Activated CD4-positive, alpha-beta memory T cell treated with anti-CD3 and anti-CD28 coated beads, Interleukin-2, amount 10 ng/mL, durations not matched to agents 7 days and 5 days (primary cell): ENCODE measurements around the gene PRICKLE3. TPM values are rescaled to one million over a fixed set of nuclear protein-coding genes. Genes with fewer than 3 reads are reported as not detected.
"Not testable (repeated sequence)": the region's sequence is repeated elsewhere in the genome, so short reads cannot be mapped to it uniquely, and the experiment has no call there.

Source experiments
- CTCF ChIA-PET: fragments of 350-600 bp; sonication (Branson Sonifier 250); formaldehyde crosslinking; loops from one replicate; lab custom pipeline; 2021; ENCODE audit warnings: antibody characterized with exemption, inconsistent platforms; lab: Charles Lee
- POLR2A ChIA-PET: fragments of 350-600 bp; sonication (Branson Sonifier 250); formaldehyde crosslinking; loops from one replicate; lab custom pipeline; 2021; ENCODE audit warnings: antibody characterized with exemption; lab: Charles Lee
- DNase-seq: peaks from one replicate; pipeline ENCODE4 v3.0.0-alpha.2; 2020
- H3K27ac Mint-ChIP-seq: one replicate; pipeline ENCODE4 v1.8.0; 2021; ENCODE audit warnings: mild to moderate bottlenecking, mixed read lengths
- H3K27me3 Mint-ChIP-seq: one replicate; pipeline ENCODE4 v1.8.0; 2021; ENCODE audit warnings: mixed read lengths
- H3K36me3 Mint-ChIP-seq: one replicate; pipeline ENCODE4 v1.8.0; 2021; ENCODE audit warnings: low read depth, mixed read lengths
- H3K4me1 Mint-ChIP-seq: one replicate; pipeline ENCODE4 v1.8.0; 2021; ENCODE audit warnings: mixed read lengths
- H3K4me3 Mint-ChIP-seq: one replicate; pipeline ENCODE4 v1.8.0; 2021; ENCODE audit warnings: mild to moderate bottlenecking, mixed read lengths
- H3K9me3 Mint-ChIP-seq: one replicate; pipeline ENCODE4 v1.8.0; 2021; ENCODE audit warnings: mixed read lengths
- total RNA-seq, 2 experiments: library from RNA; stranded (reverse); gene quantifications; one replicate each; pipeline ENCODE4 v1.2.3, GENCODE V29; 2021

PRICKLE3 gene
- total RNA-seq, 2 experiments from 2014 or later = 19.0 to 20.3 TPM

DNA sequence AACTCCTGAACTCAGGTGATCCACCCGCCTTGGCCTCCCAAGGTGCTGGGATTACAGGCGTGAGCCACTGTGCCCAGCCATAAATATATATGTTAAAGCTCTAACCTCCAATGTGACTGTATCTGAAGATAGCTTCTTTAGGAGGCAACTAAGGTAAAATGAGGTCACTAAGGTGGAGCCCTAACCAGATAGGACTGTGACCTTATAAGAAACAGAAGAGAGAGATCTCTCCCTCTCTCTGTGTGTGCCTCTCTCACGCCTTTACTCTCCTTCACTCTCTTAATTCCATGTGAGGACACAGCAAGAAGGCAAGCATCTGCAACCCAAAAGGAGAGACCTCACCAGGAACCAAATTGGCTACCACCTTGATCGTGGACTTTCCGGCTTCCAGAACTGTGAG is 24.5 kb downstream of the PRICKLE3 start:
- CTCF ChIA-PET = interaction anchor here (1.3 kb wide), 1 partner anchor 31 kb away, joined by 6 read pairs; no protein-coding TSS in a partner anchor
- no peak overlapping the region for H3K4me3 Mint-ChIP-seq
- no peak overlapping the region for H3K27ac Mint-ChIP-seq
- no peak for DNase-seq
- H3K27me3 Mint-ChIP-seq = no peaks in the 10 kb centered on the region
- no peaks in the 10 kb centered on the region for H3K9me3 Mint-ChIP-seq
- no peaks in the 10 kb centered on the region for H3K36me3 Mint-ChIP-seq
- POLR2A ChIA-PET = no interaction called here
- H3K4me1 Mint-ChIP-seq = peaks cover 27% of the 10 kb centered on the region

GRCh38 chrX:49160908-49161307 is 25.3 kb downstream of the PRICKLE3 start:
- no peaks in the 10 kb centered on the region for H3K27me3 Mint-ChIP-seq
- ChIA-PET POLR2A (no interaction called here), CTCF (interaction anchor here (1.3 kb wide), 1 partner anchor 32 kb away, joined by 6 read pairs; no protein-coding TSS in a partner anchor)
- H3K27ac Mint-ChIP-seq = no peak overlapping the region
- H3K4me3 Mint-ChIP-seq = no peak overlapping the region
- DNase-seq = no peak
- H3K9me3 Mint-ChIP-seq = no peaks in the 10 kb centered on the region
- H3K4me1 Mint-ChIP-seq = peaks cover 28% of the 10 kb centered on the region
- no peaks in the 10 kb centered on the region for H3K36me3 Mint-ChIP-seq

- DNase-seq = no peak
- H3K27ac Mint-ChIP-seq = no peak overlapping the region
- peaks cover 21% of the 10 kb centered on the region for H3K4me1 Mint-ChIP-seq
- no peaks in the 10 kb centered on the region for H3K27me3 Mint-ChIP-seq
- ChIA-PET POLR2A (no interaction called here), CTCF (interaction anchor here (0.8 kb wide), 1 partner anchor 15 kb away, joined by 3 read pairs; no protein-coding TSS in a partner anchor)
- H3K36me3 Mint-ChIP-seq = no peaks in the 10 kb centered on the region
- H3K9me3 Mint-ChIP-seq = no peaks in the 10 kb centered on the region
- H3K4me3 Mint-ChIP-seq = no peak overlapping the region
These were observed 29.0 kb downstream of the PRICKLE3 start for GRCh38 chrX:49157194-49157593.

DNA sequence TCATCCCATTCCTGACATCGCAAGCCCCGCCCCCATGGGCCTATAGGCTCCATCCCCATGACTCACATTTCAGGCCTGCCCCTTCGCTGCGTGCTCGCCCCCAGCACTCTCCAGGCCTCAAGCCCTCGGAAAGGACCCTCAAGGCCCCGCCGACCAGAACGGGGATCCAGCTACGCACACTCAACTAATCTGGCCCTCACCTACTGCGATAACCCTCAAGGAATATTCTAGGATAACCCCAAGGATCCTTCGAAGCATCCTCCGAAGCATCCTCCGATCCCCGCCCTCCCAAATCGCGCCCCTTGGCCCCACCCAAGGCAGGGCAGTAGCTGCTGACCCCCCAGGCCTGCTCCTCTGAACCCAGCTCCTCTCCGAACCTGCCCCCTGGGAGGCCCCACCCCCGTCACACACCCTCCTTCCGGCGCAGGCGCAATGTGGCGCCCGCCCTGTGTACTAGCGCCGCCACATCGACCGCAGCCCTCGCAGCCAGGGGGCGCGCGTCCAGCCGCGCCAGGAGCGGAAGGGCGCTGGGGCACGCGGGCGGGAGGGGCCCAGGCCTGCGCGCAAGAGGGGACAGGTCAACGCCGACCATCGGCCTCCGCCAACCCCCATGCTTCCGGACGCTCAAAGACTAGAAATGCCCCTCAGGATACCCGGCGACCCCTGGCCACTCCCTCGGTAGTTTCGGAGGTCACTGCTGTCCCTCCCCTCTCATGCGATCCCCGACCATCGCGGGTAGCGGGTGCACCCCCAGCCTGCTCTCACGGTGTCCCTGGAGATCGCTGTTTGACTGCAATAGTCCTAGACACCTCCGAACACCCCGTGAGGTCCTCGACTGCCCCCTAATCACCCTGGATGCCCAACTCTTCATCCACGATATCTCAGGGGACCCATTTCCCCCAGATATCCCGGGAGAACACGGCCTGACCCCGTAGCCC is 30.0 kb downstream of the PRICKLE3 start:
- H3K27me3 Mint-ChIP-seq = no peaks in the 10 kb centered on the region
- CTCF ChIA-PET = interaction anchor here (0.6 to 2.2 kb wide), 21 partner anchors 10 to 198 kb away, joined by 3 to 18 read pairs (median 5); partner anchors contain the start of genes CCDC22, GRIPAP1, PLP2 and PPP1R3F
- no peaks in the 10 kb centered on the region for H3K36me3 Mint-ChIP-seq
- no peaks in the 10 kb centered on the region for H3K9me3 Mint-ChIP-seq
- peaks cover 18% of the 10 kb centered on the region for H3K4me1 Mint-ChIP-seq
- peak overlapping the region; percentile 89 for H3K4me3 Mint-ChIP-seq
- POLR2A ChIA-PET = interaction anchor here (0.6 to 0.9 kb wide), 4 partner anchors 10 to 77 kb away, joined by 3 to 6 read pairs (median 4); partner anchors contain the start of gene WDR45
- peak; percentile 87 for DNase-seq
- H3K27ac Mint-ChIP-seq = peak overlapping the region; percentile 94

DNA sequence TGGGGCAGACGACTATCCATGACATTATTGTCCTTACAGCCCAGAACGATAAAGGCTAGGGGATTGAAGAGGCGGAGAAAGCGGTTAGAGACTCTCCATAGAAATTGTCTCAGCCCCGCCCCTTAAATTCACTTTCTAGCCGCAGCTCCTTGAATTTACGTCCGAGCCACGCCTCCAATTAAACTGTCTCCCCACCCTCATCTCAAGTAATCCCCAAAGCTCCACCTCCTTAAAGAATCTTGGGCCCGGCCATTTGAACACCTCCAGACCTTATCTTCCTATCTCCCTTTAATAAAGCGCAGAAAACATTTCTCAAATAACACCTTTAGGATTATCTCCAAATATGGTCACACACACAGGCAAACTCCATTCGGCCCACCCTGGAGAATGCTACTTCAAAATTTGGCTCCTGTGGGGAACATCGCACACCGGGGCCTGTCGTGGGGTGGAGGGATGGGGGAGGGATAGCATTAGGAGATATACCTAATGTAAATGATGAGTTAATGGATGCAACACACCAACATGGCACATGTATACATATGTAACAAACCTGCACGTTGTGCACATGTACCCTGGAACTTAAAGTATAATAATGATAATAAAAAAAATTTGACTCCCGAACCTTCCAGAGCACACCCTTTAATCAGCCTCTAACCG is 30.8 kb downstream of the PRICKLE3 start:
- ChIA-PET POLR2A (interaction anchor here (0.6 to 0.9 kb wide), 4 partner anchors 11 to 76 kb away, joined by 3 to 6 read pairs (median 4); partner anchors contain the start of gene WDR45), CTCF (interaction anchor here (0.6 to 2.2 kb wide), 22 partner anchors 8 to 197 kb away, joined by 3 to 18 read pairs (median 4); partner anchors contain the start of genes CCDC22, GRIPAP1, PLP2 and PPP1R3F)
- Mint-ChIP-seq H3K4me3 (peak overlapping the region; percentile 89), H3K27ac (peak overlapping the region; percentile 94), H3K9me3 (no peaks in the 10 kb centered on the region), H3K27me3 (no peaks in the 10 kb centered on the region), H3K36me3 (no peaks in the 10 kb centered on the region), H3K4me1 (peaks cover 18% of the 10 kb centered on the region)
- peak; percentile 50 for DNase-seq

DNA sequence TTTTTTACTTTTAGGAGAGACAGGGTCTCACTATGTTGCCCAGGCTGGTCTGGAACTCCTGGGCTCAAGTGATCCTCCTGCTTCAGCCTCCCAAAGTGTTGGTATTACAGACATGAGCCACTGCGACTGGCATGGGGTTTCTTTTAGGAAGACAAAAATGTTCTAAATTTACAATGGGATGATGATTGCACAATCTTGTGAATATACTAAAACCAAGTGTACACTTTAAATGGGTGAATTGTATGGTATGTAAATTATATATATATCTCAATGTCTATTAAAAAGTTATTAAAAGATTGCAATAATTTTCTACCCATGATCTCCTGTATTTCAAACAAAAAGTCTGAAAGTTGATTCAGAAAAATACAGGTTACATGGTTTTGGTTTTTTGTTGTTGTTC is 32.7 kb downstream of the PRICKLE3 start:
- POLR2A ChIA-PET = no interaction called here
- Mint-ChIP-seq H3K4me3 (no peak overlapping the region), H3K27ac (no peak overlapping the region), H3K9me3 (no peaks in the 10 kb centered on the region), H3K27me3 (no peaks in the 10 kb centered on the region), H3K36me3 (no peaks in the 10 kb centered on the region), H3K4me1 (peaks cover 18% of the 10 kb centered on the region)
- CTCF ChIA-PET = no interaction called here
- no peak for DNase-seq

- H3K27ac Mint-ChIP-seq, H3K4me1 Mint-ChIP-seq, DNase-seq, H3K4me3 Mint-ChIP-seq, H3K36me3 Mint-ChIP-seq, CTCF ChIA-PET, H3K9me3 Mint-ChIP-seq, H3K27me3 Mint-ChIP-seq, POLR2A ChIA-PET: not testable (repeated sequence)
These were observed 36.9 kb downstream of the PRICKLE3 start for GRCh38 chrX:49149291-49149690.

DNA sequence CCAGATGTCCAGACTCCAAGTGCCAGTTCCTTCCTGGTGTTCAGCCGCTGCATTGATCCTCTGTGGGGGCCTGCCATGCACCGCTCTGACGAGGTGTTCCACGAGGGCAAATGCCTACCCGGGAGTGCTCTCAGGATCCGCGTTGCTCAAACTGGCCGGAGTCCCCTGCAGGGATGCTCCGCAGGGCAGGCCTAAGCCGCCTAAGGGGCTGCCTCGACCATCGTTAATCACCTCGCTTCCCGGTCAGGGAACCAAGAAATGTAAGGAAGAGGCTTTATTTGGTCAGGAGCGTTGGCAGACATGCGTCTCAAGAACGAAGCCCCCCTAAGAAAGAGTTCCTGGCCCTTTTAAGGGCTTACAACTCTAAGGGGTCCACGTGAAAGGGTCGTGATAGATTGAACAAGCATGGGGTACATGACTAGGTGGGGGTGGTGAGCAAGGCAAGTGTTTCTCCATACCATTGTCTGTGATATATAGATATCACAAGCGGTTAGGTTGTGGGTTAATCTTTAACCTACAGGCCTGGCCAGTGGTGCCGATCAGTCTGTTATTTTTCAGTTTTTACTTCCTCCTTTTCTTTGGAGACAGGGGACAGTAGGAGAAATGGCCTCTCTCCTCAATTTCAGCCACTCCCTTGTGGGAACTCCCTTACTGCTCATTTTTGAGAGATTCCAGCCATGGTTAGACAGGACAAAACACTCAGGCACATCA is 37.6 kb downstream of the PRICKLE3 start:
- H3K4me3 Mint-ChIP-seq, H3K27ac Mint-ChIP-seq, DNase-seq, H3K4me1 Mint-ChIP-seq, POLR2A ChIA-PET, H3K36me3 Mint-ChIP-seq, H3K27me3 Mint-ChIP-seq, CTCF ChIA-PET, H3K9me3 Mint-ChIP-seq: not testable (repeated sequence)

DNA sequence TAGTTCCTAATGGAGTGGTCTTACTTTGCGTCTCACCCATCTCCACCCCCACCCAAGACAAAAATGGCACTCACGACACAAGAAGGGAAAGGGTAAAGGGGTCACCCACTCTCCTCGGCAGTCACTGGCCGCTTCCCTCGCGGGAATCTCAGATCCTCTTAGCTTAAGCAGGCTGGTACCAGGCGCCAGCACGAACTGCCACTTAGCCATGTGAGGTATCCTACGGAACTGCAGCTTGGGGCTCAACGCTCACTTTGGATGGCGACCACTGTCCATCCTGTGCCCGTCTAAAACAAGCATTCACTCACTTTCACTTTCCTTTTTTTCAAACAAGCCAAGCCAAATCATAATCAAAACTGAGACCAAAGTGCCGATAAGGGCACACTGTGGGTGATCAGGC is 38.2 kb downstream of the PRICKLE3 start:
- no peak overlapping the region for H3K4me3 Mint-ChIP-seq
- DNase-seq = no peak
- H3K27ac Mint-ChIP-seq = no peak overlapping the region
- H3K36me3 Mint-ChIP-seq = no peaks in the 10 kb centered on the region
- H3K4me1 Mint-ChIP-seq = no peaks in the 10 kb centered on the region
- ChIA-PET CTCF (no interaction called here), POLR2A (no interaction called here)
- no peaks in the 10 kb centered on the region for H3K27me3 Mint-ChIP-seq
- no peaks in the 10 kb centered on the region for H3K9me3 Mint-ChIP-seq

DNA sequence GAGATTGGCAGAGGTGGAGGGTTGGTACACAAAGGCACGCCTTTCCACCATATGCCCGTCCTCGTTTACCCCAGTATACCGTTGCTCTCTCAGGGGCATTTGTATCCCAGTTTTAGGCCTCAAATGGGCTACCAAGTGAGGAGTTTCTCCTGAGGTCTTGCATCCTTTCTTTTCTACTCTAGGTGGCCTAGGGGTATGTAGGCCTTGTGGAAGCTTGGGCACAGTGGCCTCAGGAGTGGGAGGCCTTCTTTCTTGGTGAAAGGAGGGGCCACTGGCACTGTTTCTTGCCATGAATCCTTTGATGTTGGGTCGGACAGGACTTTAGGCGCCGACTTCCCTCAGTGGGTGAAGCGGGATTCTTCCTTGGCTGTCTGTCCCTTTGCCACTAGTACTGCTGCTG is 38.9 kb downstream of the PRICKLE3 start:
- POLR2A ChIA-PET = no interaction called here
- H3K36me3 Mint-ChIP-seq = no peaks in the 10 kb centered on the region
- H3K4me1 Mint-ChIP-seq = no peaks in the 10 kb centered on the region
- no peaks in the 10 kb centered on the region for H3K9me3 Mint-ChIP-seq
- no peak overlapping the region for H3K27ac Mint-ChIP-seq
- no peak for DNase-seq
- CTCF ChIA-PET = no interaction called here
- H3K4me3 Mint-ChIP-seq = no peak overlapping the region
- H3K27me3 Mint-ChIP-seq = no peaks in the 10 kb centered on the region

- POLR2A ChIA-PET, H3K27me3 Mint-ChIP-seq, H3K27ac Mint-ChIP-seq, H3K36me3 Mint-ChIP-seq, DNase-seq, H3K4me3 Mint-ChIP-seq, H3K4me1 Mint-ChIP-seq: not testable (repeated sequence)
- peaks cover 13% of the 10 kb centered on the region for H3K9me3 Mint-ChIP-seq
- CTCF ChIA-PET = interaction anchor here (0.5 to 1.4 kb wide), 3 partner anchors 12 to 63 kb away, joined by 4 to 6 read pairs (median 5); no protein-coding TSS in a partner anchor
These were observed 43.0 kb downstream of the PRICKLE3 start for GRCh38 chrX:49143154-49143553.

DNA sequence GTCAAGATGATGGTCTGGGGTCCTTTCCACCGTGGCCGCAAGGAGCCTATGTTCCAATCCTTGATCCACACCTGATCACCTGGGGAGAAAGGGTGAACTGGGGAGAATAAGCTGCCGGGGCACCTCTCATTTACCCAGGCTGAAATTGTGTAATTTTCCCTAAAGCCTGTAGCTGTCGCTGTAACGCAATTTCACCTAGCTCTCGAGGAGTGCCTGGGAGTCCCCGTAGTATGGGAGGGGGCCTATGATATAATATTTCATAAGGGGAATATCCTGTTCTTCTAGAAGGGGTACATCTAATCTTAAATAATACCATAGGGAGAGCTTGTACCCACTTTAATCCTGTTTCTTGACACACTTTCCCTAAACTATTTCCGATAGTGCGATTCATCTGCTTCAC is 43.9 kb downstream of the PRICKLE3 start:
- H3K27me3 Mint-ChIP-seq, H3K27ac Mint-ChIP-seq, POLR2A ChIA-PET, H3K36me3 Mint-ChIP-seq, H3K4me3 Mint-ChIP-seq, H3K4me1 Mint-ChIP-seq, DNase-seq: not testable (repeated sequence)
- H3K9me3 Mint-ChIP-seq = peaks cover 13% of the 10 kb centered on the region
- CTCF ChIA-PET = interaction anchor here (0.7 to 1.4 kb wide), 2 partner anchors 13 to 16 kb away, joined by 3 to 6 read pairs; no protein-coding TSS in a partner anchor
